ENCODE data around the gene VGLL1. TPM values are rescaled to one million over a fixed set of nuclear protein-coding genes. Genes with fewer than 3 reads are reported as not detected.

The VGLL1 gene
- total RNA-seq, result not detected in 3 replicates
- long read RNA-seq, result 0 reads

DNA sequence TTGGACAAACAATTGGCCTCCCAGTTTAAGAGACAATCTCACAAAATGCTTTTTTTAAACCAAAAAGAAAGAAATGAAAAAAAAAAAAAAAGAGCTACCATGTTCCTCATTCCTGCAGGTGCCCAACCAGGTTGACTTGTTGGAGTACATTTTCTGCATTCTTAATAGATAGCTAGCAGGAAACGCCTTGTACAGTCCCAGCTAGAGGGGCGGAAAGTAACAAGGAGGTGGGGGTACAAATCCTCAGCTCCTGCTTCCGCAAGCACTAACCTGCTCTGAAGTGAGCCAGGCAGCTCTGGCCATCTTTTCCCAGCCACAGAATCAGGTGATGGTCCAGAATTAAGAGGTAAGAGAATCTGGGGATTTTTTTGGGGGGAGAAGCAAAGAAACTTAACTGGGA is at the start of gene VGLL1:
TSS of gene VGLL1 (plus strand) at position 265 of the 400 bp plus-strand sequence. CDS start 3,806 bp downstream, outside the sequence.
- Mint-ChIP-seq H3K27ac (ENCODE audit: unreplicated experiment) (no peak within 1 kb of the TSS), H3K9me3 (ENCODE audit: low read depth) (peaks cover 11% of the 10 kb centered on the region)
- TF ChIP-seq, protein P1, sequence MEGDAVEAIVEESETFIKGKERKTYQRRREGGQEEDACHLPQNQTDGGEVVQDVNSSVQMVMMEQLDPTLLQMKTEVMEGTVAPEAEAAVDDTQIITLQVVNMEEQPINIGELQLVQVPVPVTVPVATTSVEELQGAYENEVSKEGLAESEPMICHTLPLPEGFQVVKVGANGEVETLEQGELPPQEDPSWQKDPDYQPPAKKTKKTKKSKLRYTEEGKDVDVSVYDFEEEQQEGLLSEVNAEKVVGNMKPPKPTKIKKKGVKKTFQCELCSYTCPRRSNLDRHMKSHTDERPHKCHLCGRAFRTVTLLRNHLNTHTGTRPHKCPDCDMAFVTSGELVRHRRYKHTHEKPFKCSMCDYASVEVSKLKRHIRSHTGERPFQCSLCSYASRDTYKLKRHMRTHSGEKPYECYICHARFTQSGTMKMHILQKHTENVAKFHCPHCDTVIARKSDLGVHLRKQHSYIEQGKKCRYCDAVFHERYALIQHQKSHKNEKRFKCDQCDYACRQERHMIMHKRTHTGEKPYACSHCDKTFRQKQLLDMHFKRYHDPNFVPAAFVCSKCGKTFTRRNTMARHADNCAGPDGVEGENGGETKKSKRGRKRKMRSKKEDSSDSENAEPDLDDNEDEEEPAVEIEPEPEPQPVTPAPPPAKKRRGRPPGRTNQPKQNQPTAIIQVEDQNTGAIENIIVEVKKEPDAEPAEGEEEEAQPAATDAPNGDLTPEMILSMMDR (IDR thresholded peaks at IDR 0.05), result no peak

GRCh38 chrX:136487647-136488046 is 44.4 kb upstream of the VGLL1 start, which contains the start of gene BRS3:
TSS of gene BRS3 (plus strand) at chrX:136487947. CDS start at chrX:136488115, 168 bp downstream.
- DNase-seq (ENCODE audit: low spot score), result no peak
- no peaks in the 10 kb centered on the region for H3K4me1 Mint-ChIP-seq (ENCODE audit: low read depth)
- H3K4me3 Mint-ChIP-seq (ENCODE audit: unreplicated experiment), result no peak within 1 kb of the TSS
- no peak within 1 kb of the TSS for H3K27ac Mint-ChIP-seq (ENCODE audit: unreplicated experiment)
- peaks cover 8% of the 10 kb centered on the region for H3K9me3 Mint-ChIP-seq (ENCODE audit: low read depth)
- H3K36me3 Mint-ChIP-seq (ENCODE audit: low read depth), result no peaks in the 10 kb centered on the region
- TF ChIP-seq, protein P1 (IDR thresholded peaks at IDR 0.05), result no peak
- H3K27me3 Mint-ChIP-seq (ENCODE audit: low read depth), result peaks cover 38% of the 10 kb centered on the region

More for the DNA sequence above, at the start of gene VGLL1:
- DNase-seq (ENCODE audit: low spot score), result no peak
- Mint-ChIP-seq H3K4me1 (ENCODE audit: low read depth) (no peaks in the 10 kb centered on the region), H3K36me3 (ENCODE audit: low read depth) (no peaks in the 10 kb centered on the region), H3K27me3 (ENCODE audit: low read depth) (peaks cover 8% of the 10 kb centered on the region), H3K4me3 (ENCODE audit: unreplicated experiment) (no peak within 1 kb of the TSS)

GRCh38 chrX:136488706-136489105 is 43.3 kb upstream of the VGLL1 start:
- DNase-seq (ENCODE audit: low spot score), result no peak
- no peaks in the 10 kb centered on the region for H3K4me1 Mint-ChIP-seq (ENCODE audit: low read depth)
- H3K27me3 Mint-ChIP-seq (ENCODE audit: low read depth), result peaks cover 36% of the 10 kb centered on the region
- TF ChIP-seq, protein P1 (IDR thresholded peaks at IDR 0.05), result no peak
- no peaks in the 10 kb centered on the region for H3K36me3 Mint-ChIP-seq (ENCODE audit: low read depth)
- no peak overlapping the region for H3K27ac Mint-ChIP-seq (ENCODE audit: unreplicated experiment)
- H3K9me3 Mint-ChIP-seq (ENCODE audit: low read depth), result peaks cover 3% of the 10 kb centered on the region
- no peak overlapping the region for H3K4me3 Mint-ChIP-seq (ENCODE audit: unreplicated experiment)

- Mint-ChIP-seq H3K36me3 (ENCODE audit: low read depth) (no peaks in the 10 kb centered on the region), H3K27ac (ENCODE audit: unreplicated experiment) (no peak overlapping the region), H3K27me3 (ENCODE audit: low read depth) (peaks cover 30% of the 10 kb centered on the region), H3K9me3 (ENCODE audit: low read depth) (no peaks in the 10 kb centered on the region), H3K4me1 (ENCODE audit: low read depth) (no peaks in the 10 kb centered on the region), H3K4me3 (ENCODE audit: unreplicated experiment) (no peak overlapping the region)
- TF ChIP-seq, protein P1 (IDR thresholded peaks at IDR 0.05), result no peak
- no peak for DNase-seq (ENCODE audit: low spot score)
Measured at GRCh38 chrX:136491832-136492231, 40.2 kb upstream of the VGLL1 start.

- H3K9me3 Mint-ChIP-seq (ENCODE audit: low read depth), result no peaks in the 10 kb centered on the region
- H3K36me3 Mint-ChIP-seq (ENCODE audit: low read depth), result no peaks in the 10 kb centered on the region
- H3K27me3 Mint-ChIP-seq (ENCODE audit: low read depth), result peaks cover 26% of the 10 kb centered on the region
- H3K4me3 Mint-ChIP-seq (ENCODE audit: unreplicated experiment), result no peak overlapping the region
- TF ChIP-seq, protein P1 (IDR thresholded peaks at IDR 0.05), result peak; percentile 24
- H3K27ac Mint-ChIP-seq (ENCODE audit: unreplicated experiment), result no peak overlapping the region
- no peak for DNase-seq (ENCODE audit: low spot score)
- peaks cover under 1% of the 10 kb centered on the region for H3K4me1 Mint-ChIP-seq (ENCODE audit: low read depth)
Measured at GRCh38 chrX:136493011-136493410, 39.0 kb upstream of the VGLL1 start.
